ENCODE measurements around the gene LRIT2. TPM values are rescaled to one million over a fixed set of nuclear protein-coding genes. Genes with fewer than 3 reads are reported as not detected.

LRIT2 gene
- total RNA-seq, 1 experiment from 2014 or later, result not detected

DNA sequence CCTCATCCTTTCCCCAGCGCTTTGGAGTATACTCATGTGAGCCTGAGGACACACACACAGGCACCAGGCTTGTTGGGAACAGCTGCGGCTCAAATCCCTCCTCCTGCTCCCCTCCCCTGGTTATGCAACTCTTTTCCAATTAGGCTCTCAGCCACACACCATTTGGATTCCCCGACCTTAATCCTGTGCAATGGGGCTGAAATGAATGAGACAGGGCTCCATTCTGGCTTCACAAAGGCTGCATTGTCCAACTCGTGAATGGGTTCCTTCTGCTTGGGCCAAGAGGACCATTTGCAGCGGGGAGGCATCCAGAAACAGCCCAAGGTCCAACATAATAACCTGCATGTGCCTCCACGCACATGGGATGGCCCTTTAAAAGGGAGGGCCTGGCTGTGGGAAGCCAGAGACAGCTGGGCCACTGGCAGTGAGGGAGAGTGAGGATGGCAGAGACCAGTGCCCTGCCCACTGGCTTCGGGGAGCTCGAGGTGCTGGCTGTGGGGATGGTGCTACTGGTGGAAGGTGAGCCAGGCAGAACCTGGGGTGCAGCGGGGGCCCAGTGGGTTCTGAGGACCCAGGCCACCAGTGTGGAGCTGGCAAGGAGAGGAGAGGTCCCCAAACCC is 19.4 kb upstream of the LRIT2 start, which contains the start of gene RGR:
TSS of gene RGR (plus strand) at position 403 of the 620 bp plus-strand sequence. CDS start at position 441, 38 bp downstream.
- Histone ChIP-seq H3K4me1 (ENCODE audit: control insufficient read depth, insufficient read depth, low read length) (no peaks in the 10 kb centered on the region), H3K36me3 (ENCODE audit: control insufficient read depth, insufficient read depth, low read length) (no peaks in the 10 kb centered on the region), H3K4me3 (ENCODE audit: low read depth in 2 of 2, low read length in 2 of 2) (no peak within 1 kb of the TSS), H3K9me3 (ENCODE audit: control insufficient read depth, insufficient read depth, low read depth, low read length) (no peaks in the 10 kb centered on the region), H3K27me3 (ENCODE audit: control insufficient read depth, insufficient read depth, low read length) (0 out of 2 replicates have a peak, but pooled peaks cover 4% of the 10 kb centered on the region), H3K27ac (ENCODE audit: low read length) (no peak within 1 kb of the TSS)
- DNase-seq (ENCODE audit: low read depth, low spot score) (no peak), ATAC-seq (no peak)
- TF ChIP-seq TCF7L2 (IDR thresholded peaks at IDR 0.05; ENCODE audit: low read depth, low read length) (no peak), POLR2AphosphoS5 (IDR thresholded peaks at IDR 0.05; ENCODE audit: low read depth, low read length) (no peak), SIN3A (IDR thresholded peaks at IDR 0.05; ENCODE audit: borderline replicate concordance, insufficient read depth, low read depth, low read length) (no peak)
- TF ChIP-seq, protein P1, sequence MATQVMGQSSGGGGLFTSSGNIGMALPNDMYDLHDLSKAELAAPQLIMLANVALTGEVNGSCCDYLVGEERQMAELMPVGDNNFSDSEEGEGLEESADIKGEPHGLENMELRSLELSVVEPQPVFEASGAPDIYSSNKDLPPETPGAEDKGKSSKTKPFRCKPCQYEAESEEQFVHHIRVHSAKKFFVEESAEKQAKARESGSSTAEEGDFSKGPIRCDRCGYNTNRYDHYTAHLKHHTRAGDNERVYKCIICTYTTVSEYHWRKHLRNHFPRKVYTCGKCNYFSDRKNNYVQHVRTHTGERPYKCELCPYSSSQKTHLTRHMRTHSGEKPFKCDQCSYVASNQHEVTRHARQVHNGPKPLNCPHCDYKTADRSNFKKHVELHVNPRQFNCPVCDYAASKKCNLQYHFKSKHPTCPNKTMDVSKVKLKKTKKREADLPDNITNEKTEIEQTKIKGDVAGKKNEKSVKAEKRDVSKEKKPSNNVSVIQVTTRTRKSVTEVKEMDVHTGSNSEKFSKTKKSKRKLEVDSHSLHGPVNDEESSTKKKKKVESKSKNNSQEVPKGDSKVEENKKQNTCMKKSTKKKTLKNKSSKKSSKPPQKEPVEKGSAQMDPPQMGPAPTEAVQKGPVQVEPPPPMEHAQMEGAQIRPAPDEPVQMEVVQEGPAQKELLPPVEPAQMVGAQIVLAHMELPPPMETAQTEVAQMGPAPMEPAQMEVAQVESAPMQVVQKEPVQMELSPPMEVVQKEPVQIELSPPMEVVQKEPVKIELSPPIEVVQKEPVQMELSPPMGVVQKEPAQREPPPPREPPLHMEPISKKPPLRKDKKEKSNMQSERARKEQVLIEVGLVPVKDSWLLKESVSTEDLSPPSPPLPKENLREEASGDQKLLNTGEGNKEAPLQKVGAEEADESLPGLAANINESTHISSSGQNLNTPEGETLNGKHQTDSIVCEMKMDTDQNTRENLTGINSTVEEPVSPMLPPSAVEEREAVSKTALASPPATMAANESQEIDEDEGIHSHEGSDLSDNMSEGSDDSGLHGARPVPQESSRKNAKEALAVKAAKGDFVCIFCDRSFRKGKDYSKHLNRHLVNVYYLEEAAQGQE (IDR thresholded peaks at IDR 0.05; ENCODE audit: insufficient read depth in 1 of 2, low read depth in 2 of 2, low read length in 1 of 2), result no peak
- TF ChIP-seq, protein P2, sequence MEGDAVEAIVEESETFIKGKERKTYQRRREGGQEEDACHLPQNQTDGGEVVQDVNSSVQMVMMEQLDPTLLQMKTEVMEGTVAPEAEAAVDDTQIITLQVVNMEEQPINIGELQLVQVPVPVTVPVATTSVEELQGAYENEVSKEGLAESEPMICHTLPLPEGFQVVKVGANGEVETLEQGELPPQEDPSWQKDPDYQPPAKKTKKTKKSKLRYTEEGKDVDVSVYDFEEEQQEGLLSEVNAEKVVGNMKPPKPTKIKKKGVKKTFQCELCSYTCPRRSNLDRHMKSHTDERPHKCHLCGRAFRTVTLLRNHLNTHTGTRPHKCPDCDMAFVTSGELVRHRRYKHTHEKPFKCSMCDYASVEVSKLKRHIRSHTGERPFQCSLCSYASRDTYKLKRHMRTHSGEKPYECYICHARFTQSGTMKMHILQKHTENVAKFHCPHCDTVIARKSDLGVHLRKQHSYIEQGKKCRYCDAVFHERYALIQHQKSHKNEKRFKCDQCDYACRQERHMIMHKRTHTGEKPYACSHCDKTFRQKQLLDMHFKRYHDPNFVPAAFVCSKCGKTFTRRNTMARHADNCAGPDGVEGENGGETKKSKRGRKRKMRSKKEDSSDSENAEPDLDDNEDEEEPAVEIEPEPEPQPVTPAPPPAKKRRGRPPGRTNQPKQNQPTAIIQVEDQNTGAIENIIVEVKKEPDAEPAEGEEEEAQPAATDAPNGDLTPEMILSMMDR (IDR thresholded peaks at IDR 0.05), result no peak
- CTCF ChIA-PET, result interaction anchor here (0.5 to 0.6 kb wide), 2 partner anchors 22 to 247 kb away, joined by 3 to 5 read pairs; no protein-coding TSS in a partner anchor
- POLR2A ChIA-PET, result no interaction called here
- no TSS peak for BruUV-seq (replicated peaks)
- in situ Hi-C loops (cut with HindIII; ENCODE audit: low pct_unique_long_range_greater_than_20kb, low sequenced_read_pairs) (no loop called here), intact Hi-C loops (cut with micrococcal nuclease; ENCODE audit: unreplicated experiment) (no loop called here)

DNA sequence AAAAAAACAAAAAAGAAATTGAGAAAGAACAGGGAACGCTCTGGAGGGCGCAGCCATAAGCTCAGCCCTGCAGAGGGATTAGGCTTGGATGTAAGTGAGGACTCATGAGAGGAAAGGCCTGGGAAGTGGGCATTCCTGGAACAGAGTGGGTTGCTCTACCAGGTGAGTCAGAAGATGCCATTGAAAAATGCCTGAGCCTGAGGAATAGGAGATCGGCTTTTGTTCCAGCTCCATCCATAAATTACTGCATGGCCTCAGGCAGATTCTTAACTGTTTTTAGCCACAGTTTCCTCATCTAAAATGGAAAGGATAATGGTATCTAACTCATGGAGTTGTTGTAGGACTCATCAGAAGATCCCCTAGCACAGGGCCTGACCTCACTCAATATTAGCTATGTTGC is 18.4 kb upstream of the LRIT2 start:
- DNase-seq (ENCODE audit: low read depth, low spot score) (no peak), ATAC-seq (no peak)
- no peaks in the 10 kb centered on the region for H3K36me3 ChIP-seq (ENCODE audit: control insufficient read depth, insufficient read depth, low read length)
- intact Hi-C loops (cut with micrococcal nuclease; ENCODE audit: unreplicated experiment), result no loop called here
- H3K4me1 ChIP-seq (ENCODE audit: control insufficient read depth, insufficient read depth, low read length), result no peaks in the 10 kb centered on the region
- ChIA-PET POLR2A (no interaction called here), CTCF (no interaction called here)
- H3K27me3 ChIP-seq (ENCODE audit: control insufficient read depth, insufficient read depth, low read length), result peaks cover 10% of the 10 kb centered on the region; the same call in 1 of the 2 replicates
- H3K27ac ChIP-seq (ENCODE audit: low read length), result no peak overlapping the region
- TF ChIP-seq, protein P1 (IDR thresholded peaks at IDR 0.05; ENCODE audit: insufficient read depth in 1 of 2, low read depth in 2 of 2, low read length in 1 of 2), result no peak
- TF ChIP-seq POLR2AphosphoS5 (IDR thresholded peaks at IDR 0.05; ENCODE audit: low read depth, low read length) (no peak), SIN3A (IDR thresholded peaks at IDR 0.05; ENCODE audit: borderline replicate concordance, insufficient read depth, low read depth, low read length) (no peak), TCF7L2 (IDR thresholded peaks at IDR 0.05; ENCODE audit: low read depth, low read length) (no peak)
- TF ChIP-seq, protein P2 (IDR thresholded peaks at IDR 0.05), result no peak
- BruUV-seq (replicated peaks), result no TSS peak
- no peak overlapping the region for H3K4me3 ChIP-seq (ENCODE audit: low read depth in 2 of 2, low read length in 2 of 2)
- in situ Hi-C loops (cut with HindIII; ENCODE audit: low pct_unique_long_range_greater_than_20kb, low sequenced_read_pairs), result no loop called here
- no peaks in the 10 kb centered on the region for H3K9me3 ChIP-seq (ENCODE audit: control insufficient read depth, insufficient read depth, low read depth, low read length)
